Measurements from ENCODE around the gene RTKN2.

- TF ChIP-seq POLR2A (IDR thresholded peaks at IDR 0.05) (no peak), CTCF (IDR thresholded peaks at IDR 0.05) (no peak)
These were observed 9.3 kb upstream of the RTKN2 start for GRCh38 chr10:62277971-62278370.
